ENCODE measurements around the gene UTF1.

The UTF1 gene

DNA sequence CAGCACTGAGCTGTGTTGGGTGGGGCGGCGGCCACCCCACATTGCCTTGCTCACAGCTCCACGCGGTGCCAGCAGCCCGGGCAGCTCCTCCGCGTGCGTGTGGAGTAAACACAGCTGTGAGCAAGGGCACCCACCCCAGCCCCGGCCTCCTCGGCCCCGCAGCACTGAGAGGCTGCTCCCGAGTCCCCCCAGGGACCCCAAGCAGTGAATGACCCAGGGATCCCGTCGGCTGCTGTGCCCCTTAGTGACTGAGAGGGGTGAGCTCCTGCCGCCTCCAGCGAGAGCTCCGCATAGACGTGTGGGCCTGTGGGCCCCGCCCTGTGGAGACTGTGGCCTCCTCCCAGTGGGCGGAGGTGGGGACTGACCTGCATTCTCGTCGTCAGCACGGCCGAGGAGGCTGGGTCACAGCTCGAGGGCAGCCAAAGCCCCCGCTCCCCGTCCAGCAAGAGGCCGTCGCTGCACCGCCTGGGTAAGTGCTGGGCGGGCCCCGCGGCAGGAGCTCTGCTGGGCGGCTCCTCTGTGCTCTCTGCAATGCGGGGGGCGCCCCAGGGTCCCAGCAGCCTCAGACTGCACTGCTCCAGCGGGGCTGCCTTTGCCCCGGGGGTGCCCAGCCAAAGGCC, 29.9 kb upstream of the UTF1 start:
- Histone ChIP-seq H3K4me3 (IDR thresholded peaks at IDR 0.05; ENCODE audit: insufficient read depth, low read depth, low read length) (no peak overlapping the region), H3K9ac (no peak overlapping the region), H3K4me1 (ENCODE audit: low read depth, poor library complexity, severe bottlenecking) (no peaks in the 10 kb centered on the region), H3K4me2 (no peak overlapping the region), H3K36me3 (ENCODE audit: insufficient read depth) (no peaks in the 10 kb centered on the region), H3K27ac (no peak overlapping the region), H3K79me2 (ENCODE audit: insufficient read depth, low read depth) (no peaks in the 10 kb centered on the region), H3K27me3 (ENCODE audit: insufficient read depth, low read depth) (peaks cover 44% of the 10 kb centered on the region), H4K20me1 (ENCODE audit: insufficient read depth) (no peaks in the 10 kb centered on the region), H2AFZ (ENCODE audit: low read depth) (no peak overlapping the region)
- TF ChIP-seq CTCF (conservative IDR thresholded peaks at IDR 0.05; ENCODE audit: low read depth, low read length) = no peak

GRCh38 chr10:133200621-133201031, 29.4 kb upstream of the UTF1 start:
- TF ChIP-seq CTCF (conservative IDR thresholded peaks at IDR 0.05; ENCODE audit: low read depth, low read length) = no peak
- Histone ChIP-seq H3K36me3 (ENCODE audit: insufficient read depth) (no peaks in the 10 kb centered on the region), H3K27me3 (ENCODE audit: insufficient read depth, low read depth) (peaks cover 50% of the 10 kb centered on the region), H4K20me1 (ENCODE audit: insufficient read depth) (no peaks in the 10 kb centered on the region), H3K4me3 (IDR thresholded peaks at IDR 0.05; ENCODE audit: insufficient read depth, low read depth, low read length) (no peak overlapping the region), H3K27ac (no peak overlapping the region), H3K4me1 (ENCODE audit: low read depth, poor library complexity, severe bottlenecking) (no peaks in the 10 kb centered on the region), H2AFZ (ENCODE audit: low read depth) (no peak overlapping the region), H3K4me2 (no peak overlapping the region), H3K79me2 (ENCODE audit: insufficient read depth, low read depth) (no peaks in the 10 kb centered on the region), H3K9ac (no peak overlapping the region)

DNA sequence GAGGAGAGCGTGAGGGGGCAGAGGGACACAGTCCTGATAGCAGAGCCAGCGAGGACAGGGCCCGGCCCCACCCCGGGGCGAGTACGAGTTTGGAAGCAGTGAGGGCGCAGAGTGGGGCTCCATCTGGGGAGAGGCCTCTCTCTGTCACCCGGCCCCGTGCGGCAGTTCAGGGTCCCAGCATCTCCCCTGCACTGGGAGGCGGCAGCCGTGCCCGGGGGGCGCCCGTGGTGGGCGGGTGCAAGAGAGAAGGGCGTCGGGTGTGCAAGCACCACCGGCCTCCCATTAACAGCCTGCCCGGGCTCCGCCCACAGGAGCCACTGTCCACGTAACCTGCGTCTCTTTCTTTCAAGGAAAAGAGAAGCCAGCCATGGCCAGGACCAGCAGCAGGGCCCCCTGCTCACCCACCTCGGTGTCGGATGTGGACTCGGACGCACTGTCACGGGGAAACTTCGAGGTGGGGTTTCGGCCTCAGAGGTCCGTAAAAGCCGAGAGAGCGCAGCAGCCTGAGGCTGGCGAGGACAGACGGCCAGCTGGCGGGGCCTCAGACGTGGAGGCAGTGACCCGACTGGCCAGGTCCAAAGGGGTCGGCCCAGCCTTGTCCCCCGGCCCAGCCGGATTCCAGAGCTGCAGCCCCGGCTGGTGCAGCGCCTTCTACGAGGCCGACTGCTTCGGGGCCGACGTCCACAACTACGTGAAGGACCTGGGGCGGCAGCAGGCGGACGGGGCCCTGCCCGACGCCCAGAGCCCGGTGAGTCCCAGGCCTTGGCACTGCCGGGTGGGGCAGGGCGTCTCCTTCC, 28.7 kb upstream of the UTF1 start:
- H4K20me1 ChIP-seq (ENCODE audit: insufficient read depth) = no peaks in the 10 kb centered on the region
- H3K27me3 ChIP-seq (ENCODE audit: insufficient read depth, low read depth) = peaks cover 57% of the 10 kb centered on the region
- no peak overlapping the region for H3K27ac ChIP-seq
- H3K4me1 ChIP-seq (ENCODE audit: low read depth, poor library complexity, severe bottlenecking) = no peaks in the 10 kb centered on the region
- no peaks in the 10 kb centered on the region for H3K36me3 ChIP-seq (ENCODE audit: insufficient read depth)
- no peaks in the 10 kb centered on the region for H3K79me2 ChIP-seq (ENCODE audit: insufficient read depth, low read depth)
- H2AFZ ChIP-seq (ENCODE audit: low read depth) = no peak overlapping the region
- no peak for TF ChIP-seq CTCF (conservative IDR thresholded peaks at IDR 0.05; ENCODE audit: low read depth, low read length)
- H3K4me2 ChIP-seq = no peak overlapping the region
- H3K4me3 ChIP-seq (IDR thresholded peaks at IDR 0.05; ENCODE audit: insufficient read depth, low read depth, low read length) = no peak overlapping the region
- no peak overlapping the region for H3K9ac ChIP-seq

GRCh38 chr10:133201948-133202725, 27.9 kb upstream of the UTF1 start:
- Histone ChIP-seq H3K27ac (no peak overlapping the region), H3K9ac (no peak overlapping the region), H2AFZ (ENCODE audit: low read depth) (no peak overlapping the region), H3K4me1 (ENCODE audit: low read depth, poor library complexity, severe bottlenecking) (no peaks in the 10 kb centered on the region), H3K79me2 (ENCODE audit: insufficient read depth, low read depth) (no peaks in the 10 kb centered on the region), H3K4me3 (IDR thresholded peaks at IDR 0.05; ENCODE audit: insufficient read depth, low read depth, low read length) (no peak overlapping the region), H3K27me3 (ENCODE audit: insufficient read depth, low read depth) (peaks cover 57% of the 10 kb centered on the region), H3K36me3 (ENCODE audit: insufficient read depth) (no peaks in the 10 kb centered on the region), H3K4me2 (no peak overlapping the region), H4K20me1 (ENCODE audit: insufficient read depth) (no peaks in the 10 kb centered on the region)
- TF ChIP-seq CTCF (conservative IDR thresholded peaks at IDR 0.05; ENCODE audit: low read depth, low read length) = no peak

Measured in KMS-11 (cell line).